Measurements from ENCODE around the gene POC1B.

DNA sequence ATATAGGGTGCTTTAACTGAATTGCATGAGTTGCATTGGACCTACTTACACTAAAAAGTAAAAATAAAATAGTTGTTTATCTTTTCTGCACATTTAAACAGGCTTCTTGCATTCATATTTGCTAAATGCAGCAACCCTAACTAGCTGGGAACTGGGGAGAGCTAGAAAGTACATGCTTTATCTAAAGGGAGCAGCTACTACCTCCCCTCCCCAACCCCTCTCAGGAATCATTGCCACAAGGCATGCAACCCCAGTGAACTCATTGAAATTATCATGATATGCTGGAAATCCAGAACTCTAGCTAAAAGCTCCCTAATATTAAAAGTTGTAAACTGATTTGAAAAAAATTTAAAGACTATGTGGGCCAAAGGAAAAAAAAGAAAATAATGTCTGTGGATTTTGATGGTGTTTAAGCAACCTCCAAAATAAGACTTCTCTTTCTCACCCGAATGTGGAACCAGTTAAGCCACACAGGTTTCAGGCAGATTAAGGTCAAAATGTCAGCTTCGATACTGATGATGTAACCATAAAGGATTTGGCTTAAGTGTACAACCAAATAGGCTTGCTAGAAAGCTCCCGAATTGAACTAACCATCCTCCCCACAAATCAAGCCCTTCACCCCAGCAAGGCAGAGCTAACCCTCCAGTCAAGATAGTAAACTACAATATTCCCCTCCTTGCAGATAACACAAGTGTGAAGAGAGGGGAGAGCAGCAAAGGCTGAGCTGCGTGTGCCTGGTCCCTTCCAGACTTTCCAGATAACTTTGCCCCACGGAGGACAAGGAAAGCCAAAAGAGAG lies 13.8 kb upstream of the POC1B start:
- TF ChIP-seq POLR2A (IDR thresholded peaks at IDR 0.05), result no peak
- TF ChIP-seq, protein P1, sequence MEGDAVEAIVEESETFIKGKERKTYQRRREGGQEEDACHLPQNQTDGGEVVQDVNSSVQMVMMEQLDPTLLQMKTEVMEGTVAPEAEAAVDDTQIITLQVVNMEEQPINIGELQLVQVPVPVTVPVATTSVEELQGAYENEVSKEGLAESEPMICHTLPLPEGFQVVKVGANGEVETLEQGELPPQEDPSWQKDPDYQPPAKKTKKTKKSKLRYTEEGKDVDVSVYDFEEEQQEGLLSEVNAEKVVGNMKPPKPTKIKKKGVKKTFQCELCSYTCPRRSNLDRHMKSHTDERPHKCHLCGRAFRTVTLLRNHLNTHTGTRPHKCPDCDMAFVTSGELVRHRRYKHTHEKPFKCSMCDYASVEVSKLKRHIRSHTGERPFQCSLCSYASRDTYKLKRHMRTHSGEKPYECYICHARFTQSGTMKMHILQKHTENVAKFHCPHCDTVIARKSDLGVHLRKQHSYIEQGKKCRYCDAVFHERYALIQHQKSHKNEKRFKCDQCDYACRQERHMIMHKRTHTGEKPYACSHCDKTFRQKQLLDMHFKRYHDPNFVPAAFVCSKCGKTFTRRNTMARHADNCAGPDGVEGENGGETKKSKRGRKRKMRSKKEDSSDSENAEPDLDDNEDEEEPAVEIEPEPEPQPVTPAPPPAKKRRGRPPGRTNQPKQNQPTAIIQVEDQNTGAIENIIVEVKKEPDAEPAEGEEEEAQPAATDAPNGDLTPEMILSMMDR (IDR thresholded peaks at IDR 0.05), result no peak

Data from gastroesophageal sphincter (tissue), 3 donors.